Measurements from ENCODE around the gene NAIF1.
"Not testable (repeated sequence)": the region's sequence is repeated elsewhere in the genome, so short reads cannot be mapped to it uniquely, and the experiment has no call there.

Gene NAIF1

DNA sequence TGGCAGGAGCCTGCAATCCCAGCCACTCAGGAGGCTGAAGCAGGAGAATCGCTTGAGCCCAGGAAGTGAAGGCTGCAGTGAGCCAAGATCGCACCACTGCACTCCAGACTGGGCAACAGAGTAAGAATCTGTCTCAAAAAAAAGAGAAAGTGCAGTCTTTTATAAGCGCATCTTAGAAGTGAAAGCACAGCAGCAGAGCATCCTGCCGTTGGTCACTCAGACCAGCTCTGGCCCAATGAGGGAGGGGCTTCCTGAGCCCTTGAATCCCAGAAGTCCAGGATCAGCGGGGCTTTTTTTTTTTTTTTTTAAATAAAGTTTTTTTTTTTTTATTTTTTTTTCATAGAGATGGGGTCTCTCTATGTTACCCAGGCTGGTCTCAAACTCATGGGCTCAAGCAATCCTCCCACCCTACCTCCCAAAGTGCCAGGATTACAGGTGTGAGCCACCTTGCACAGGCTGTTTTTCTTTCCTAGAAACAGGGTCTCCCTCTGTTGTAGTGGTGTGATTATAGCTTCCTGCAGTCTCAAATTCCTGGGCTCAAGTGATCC, 42.3 kb downstream of the NAIF1 start:
- DNase-seq (ENCODE audit: low read depth): no peak
- no peak overlapping the region for H3K4me3 ChIP-seq (ENCODE audit: control insufficient read depth, low read depth, low read length)
- TF ChIP-seq, protein P1, sequence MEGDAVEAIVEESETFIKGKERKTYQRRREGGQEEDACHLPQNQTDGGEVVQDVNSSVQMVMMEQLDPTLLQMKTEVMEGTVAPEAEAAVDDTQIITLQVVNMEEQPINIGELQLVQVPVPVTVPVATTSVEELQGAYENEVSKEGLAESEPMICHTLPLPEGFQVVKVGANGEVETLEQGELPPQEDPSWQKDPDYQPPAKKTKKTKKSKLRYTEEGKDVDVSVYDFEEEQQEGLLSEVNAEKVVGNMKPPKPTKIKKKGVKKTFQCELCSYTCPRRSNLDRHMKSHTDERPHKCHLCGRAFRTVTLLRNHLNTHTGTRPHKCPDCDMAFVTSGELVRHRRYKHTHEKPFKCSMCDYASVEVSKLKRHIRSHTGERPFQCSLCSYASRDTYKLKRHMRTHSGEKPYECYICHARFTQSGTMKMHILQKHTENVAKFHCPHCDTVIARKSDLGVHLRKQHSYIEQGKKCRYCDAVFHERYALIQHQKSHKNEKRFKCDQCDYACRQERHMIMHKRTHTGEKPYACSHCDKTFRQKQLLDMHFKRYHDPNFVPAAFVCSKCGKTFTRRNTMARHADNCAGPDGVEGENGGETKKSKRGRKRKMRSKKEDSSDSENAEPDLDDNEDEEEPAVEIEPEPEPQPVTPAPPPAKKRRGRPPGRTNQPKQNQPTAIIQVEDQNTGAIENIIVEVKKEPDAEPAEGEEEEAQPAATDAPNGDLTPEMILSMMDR (IDR thresholded peaks at IDR 0.05; ENCODE audit: control insufficient read depth, insufficient read depth, low read depth, low read length, missing control alignments): no peak

DNA sequence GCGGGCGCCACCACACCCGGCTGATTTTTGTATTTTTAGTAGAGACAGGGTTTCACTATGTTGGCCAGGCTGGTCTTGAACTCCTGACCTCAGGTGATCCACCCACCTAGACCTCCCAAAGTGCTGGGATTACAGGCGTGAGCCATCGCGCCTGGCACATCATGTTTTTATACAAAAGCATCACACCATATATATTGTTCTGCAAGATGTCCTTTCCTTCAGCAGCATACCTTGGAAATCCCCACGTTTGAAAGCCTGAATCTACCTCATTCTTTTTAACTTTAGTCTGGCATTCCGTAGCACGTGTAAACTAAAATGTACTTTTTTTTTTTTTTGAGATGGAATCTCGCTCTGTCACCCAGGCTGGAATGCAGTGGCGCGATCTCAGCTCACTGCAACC, 43.4 kb downstream of the NAIF1 start:
- H3K4me3 ChIP-seq (ENCODE audit: control insufficient read depth, low read depth, low read length); DNase-seq (ENCODE audit: low read depth): not testable (repeated sequence)

DNA sequence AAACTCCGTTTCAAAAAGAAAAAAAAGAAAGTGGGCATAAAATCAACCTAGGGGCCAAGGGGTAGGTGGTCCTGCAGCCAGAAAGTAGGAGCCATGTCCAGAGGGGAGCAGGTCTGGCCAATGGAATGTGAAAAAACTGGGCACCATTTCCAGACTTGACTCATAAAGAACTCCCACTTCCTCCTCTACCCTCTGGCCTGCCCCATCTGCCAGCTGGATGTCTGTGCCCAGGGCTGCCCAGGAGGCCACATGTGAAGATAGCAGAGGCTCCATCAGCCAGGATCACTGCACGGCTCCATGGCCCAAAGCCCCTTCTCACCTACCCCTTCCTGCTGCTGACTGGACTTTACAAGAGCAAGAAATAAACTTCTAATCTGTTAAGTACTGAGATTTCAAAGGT, 44.2 kb downstream of the NAIF1 start:
- TF ChIP-seq, protein P1 (IDR thresholded peaks at IDR 0.05; ENCODE audit: control insufficient read depth, insufficient read depth, low read depth, low read length, missing control alignments): no peak
- no peak overlapping the region for H3K4me3 ChIP-seq (ENCODE audit: control insufficient read depth, low read depth, low read length)
- DNase-seq (ENCODE audit: low read depth): no peak

DNA sequence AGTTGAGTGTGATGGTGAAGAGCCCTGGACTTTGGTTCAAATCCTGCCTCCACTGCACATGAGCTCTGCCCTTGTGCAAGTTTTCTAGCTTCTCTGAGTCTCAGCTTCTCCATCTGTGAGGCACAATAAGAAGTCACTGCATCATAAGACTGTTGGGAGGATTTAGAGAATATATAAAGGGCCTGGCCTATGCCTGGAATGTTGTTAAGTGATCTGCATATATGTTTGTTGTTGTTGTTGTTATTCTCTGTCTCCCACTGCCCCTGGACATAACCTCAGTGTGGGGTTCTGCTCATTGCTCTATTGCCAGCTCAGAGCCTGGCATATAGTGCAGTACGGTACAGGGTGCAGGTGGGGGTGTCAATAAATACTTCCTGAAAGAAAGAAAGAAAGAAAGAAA, 46.0 kb downstream of the NAIF1 start:
- H3K4me3 ChIP-seq (ENCODE audit: control insufficient read depth, low read depth, low read length): no peak overlapping the region
- TF ChIP-seq, protein P1 (IDR thresholded peaks at IDR 0.05; ENCODE audit: control insufficient read depth, insufficient read depth, low read depth, low read length, missing control alignments): no peak
- no peak for DNase-seq (ENCODE audit: low read depth)

DNA sequence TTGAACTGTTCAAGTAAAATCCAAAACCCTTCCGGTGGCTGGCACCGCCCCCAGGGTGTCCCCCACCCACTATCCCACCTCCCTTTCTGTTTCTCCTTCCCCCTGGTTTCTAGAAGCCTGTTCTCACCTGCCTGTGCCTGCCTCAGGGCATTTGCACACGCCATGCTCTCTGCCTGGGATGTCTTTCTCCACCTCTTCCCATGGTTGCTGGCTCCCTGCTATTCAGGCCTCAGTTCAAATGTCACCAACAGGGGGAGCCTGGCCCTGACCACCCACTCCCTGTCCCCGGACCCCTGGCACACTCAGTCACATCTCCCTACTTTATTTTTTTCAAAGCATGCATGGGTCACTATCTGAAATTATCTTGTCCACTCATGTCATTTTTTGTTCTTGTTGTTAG, 46.4 kb downstream of the NAIF1 start:
- no peak overlapping the region for H3K4me3 ChIP-seq (ENCODE audit: control insufficient read depth, low read depth, low read length)
- TF ChIP-seq, protein P1 (IDR thresholded peaks at IDR 0.05; ENCODE audit: control insufficient read depth, insufficient read depth, low read depth, low read length, missing control alignments): peak; percentile 13
- no peak for DNase-seq (ENCODE audit: low read depth)

DNA sequence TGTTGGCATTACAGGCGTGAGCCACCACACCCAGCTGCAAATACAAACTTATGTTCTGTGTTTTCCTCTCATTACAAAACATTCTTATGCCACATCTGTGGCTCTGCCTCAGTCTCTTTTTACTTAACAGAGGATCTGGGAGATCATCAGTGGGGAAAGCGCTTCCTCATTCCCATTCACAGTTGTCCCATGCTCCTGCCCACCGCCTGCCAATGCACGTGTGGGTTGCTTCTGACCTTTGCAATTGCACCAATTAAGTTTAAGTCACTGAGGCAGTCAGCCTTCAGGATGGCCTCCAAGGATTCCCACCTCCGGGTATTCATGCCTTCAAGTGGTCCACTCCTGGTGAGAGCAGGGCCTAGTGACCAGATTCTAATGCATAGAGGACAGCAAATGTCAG, 51.4 kb downstream of the NAIF1 start:
- TF ChIP-seq, protein P1 (IDR thresholded peaks at IDR 0.05; ENCODE audit: control insufficient read depth, insufficient read depth, low read depth, low read length, missing control alignments): no peak
- DNase-seq (ENCODE audit: low read depth): no peak
- H3K4me3 ChIP-seq (ENCODE audit: control insufficient read depth, low read depth, low read length): no peak overlapping the region

All from AG09309 (cell line).